ENCODE data around the gene MEI1.
A peak's percentile ranks its signal among the peaks of the same experiment; 100 is the strongest.

The MEI1 gene

DNA sequence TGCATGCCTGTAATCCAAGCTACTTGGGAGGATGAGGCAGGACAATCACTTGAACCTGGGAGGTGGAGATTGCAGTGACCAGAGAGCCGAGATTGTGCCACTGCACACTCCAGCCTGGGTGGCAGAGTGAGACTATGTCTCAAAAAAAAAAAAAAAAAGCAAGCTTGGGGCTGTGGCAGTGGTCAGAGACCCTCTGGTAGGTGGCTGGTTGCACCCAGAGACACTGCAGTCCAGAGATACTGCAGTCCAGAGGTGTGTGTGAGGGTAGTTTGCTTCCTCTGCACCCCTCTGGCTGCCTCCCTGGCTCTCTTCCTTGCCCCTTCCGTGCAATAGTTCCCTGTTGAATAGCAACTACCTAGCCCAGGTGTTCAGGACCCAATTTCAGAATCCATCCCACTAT is 99.4 kb downstream of the MEI1 start:
- no peak for DNase-seq

DNA sequence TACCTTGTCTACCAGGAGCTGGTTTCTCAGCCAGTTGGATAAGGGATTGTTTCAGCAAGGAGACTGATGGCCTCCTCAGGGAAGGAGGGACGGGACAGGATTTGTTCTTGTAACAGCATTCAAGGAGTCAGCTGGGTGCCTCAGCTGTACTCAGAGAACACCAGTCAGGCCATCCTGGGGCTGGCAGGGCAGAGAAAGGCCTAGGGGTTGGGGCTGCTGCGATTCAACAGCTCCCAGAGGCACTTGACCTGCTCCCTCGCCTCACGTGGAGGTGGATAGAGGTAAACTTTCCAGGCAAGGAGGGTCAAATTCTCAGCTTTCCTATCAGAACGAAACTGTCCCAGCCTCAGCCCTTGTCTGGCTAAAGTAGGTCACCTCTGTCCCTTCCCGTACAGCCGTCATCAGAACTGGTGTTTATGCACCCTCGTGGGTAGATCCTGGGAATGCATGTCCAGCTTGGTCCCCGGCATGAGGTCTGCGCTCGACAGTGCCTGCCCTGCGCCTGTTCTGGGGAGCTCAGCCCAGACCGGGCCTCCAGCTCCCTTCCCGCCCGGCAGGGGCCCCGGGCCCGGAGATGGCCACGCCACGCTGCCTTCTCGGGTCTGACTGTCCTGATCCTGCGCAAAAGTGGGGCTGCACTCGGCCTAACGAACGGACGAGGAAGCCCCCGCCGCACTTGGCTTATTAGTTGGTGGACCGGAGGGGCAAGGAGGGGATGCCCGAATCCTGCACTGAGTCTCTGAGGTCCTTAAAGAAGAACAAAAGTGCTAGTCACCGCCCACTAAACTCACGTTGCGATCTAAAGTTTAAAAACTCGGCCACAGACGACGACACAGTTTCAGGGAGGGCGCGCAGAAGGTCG is 100.4 kb downstream of the MEI1 start:
- no peak for DNase-seq

DNA sequence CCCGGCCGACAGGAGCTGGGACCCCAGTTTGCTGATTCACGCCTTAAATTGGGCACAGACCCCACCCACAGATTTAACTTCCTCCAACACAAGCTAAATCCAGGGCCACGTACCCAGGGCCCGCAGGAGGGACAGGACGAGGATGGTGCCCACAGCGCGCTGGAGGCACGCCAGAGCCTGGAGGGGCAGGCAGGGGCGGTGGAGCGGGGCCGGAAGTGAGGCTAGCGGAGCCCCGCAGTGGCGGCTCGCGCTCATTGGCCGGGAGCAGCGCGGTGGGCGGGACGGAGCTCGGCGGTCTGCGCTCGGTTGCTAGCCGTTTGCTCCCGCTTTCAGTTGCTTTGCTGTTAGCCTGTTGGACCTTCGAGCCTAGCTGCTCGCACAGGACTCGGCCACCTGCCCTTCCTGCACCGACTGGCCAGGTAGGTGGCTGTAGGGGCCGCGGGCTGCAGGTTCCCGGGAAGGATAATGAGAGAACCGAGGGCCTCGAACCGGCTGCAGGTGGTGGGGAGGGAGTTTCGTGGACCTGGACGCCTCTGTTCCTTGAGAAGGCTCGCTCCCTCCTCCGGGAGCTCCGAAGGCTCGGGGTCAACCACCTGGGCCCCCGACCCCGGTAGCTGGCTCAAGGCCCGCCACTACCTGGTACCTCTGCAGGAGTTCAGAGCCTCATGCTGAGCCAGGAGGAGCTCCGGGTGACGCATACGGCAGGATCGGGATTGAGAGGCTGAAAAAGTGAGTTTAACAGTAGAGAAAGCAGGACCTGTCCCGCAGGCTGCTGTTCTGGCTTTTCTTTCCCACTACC is 101.2 kb downstream of the MEI1 start, which contains the start of gene CCDC134:
Gene CCDC134 (plus strand): TSS at position 332 of the 799 bp plus-strand sequence. CDS start 8,212 bp downstream, outside the sequence.
- peak; percentile 77 for DNase-seq

DNA sequence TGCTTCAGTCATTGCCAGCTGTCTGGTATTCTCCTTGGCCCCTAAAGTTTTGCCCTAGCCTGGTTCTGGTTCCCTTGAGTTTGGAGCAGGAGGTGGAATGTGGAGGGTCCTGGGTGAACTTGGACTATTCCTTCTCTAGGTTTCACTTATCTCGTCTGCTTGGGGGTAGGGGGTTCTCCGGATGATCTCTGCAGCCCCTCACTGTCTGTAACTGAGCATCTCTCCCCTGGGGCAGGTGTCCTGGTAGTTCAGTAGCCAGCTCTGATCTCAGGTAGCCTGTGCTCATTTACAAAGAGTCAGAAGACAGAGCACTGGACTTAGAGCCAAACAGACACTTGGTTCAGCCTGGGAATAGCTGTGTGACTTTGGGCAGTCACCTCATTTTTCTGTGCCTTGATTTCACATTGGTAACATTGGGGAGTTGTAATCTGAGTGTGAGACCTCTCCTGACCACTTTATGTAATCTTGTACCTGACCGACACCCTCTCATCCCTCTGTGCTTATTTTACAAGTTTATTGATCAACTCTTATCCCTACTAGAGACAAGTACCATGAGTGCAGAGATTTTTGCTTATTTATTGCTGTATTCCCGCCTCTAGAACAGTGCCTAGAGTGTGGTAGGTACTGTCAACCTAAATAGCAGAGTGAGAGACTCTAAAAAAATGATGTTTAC is 102.0 kb downstream of the MEI1 start:
- no peak for DNase-seq

DNA sequence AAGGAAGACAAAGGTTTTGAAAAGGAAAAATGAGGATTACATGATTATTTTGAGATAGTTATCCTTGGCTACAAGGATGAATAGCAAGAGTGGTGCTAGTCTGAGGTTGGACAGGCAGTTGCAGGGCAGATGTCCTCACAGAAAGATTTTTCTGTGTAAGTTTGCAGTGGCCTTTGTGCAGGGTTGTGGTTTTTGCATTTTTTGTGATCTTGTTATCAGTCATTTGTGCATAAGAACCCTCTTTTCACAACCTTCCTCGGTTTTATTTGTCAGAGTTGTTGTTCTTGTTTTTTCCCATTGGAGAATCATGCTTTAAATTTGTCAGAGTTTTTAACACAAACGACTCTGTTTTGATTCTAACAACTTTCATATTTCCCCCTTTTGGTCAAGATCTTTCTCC is 102.6 kb downstream of the MEI1 start:
- DNase-seq: no peak

DNA sequence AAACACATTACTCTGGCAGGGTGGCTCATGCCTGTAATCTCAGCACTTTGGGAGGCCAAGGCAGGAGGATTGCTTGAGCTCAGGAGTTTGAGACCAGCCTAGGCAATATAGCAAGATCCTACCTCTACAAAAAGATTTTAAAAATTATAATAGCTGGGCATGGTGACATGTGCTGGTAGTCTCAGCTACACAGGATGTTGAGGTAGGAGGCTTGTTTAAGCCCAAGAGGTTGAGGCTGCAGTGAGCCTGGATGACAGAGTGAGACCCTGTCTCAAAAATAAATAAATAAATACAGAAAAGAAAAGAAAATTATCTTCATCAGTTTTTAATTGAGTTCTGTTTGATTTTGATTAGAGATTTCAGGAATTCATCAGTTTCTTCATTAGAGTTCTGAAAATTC is 106.3 kb downstream of the MEI1 start:
- no peak for DNase-seq

DNA sequence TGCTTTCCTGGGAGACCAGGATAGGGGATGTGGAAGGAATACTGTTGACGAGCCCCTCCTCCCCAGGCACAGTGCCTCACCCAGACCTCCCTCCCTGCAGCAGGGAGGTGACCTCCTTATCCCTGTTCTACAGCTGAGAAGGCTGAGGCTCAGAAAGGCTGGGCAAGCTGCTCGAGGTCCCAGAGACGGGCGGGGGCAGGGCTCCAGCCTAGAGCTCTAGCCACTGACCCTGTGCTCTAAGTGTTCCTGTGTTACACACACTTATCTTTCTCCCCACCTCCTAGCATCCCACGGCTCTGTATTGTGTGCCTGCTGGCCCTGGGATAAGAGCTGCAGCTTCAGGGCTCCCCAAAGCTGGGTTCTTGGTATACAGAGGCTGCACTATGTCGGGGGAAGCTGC is 109.1 kb downstream of the MEI1 start:
- DNase-seq: no peak

DNA sequence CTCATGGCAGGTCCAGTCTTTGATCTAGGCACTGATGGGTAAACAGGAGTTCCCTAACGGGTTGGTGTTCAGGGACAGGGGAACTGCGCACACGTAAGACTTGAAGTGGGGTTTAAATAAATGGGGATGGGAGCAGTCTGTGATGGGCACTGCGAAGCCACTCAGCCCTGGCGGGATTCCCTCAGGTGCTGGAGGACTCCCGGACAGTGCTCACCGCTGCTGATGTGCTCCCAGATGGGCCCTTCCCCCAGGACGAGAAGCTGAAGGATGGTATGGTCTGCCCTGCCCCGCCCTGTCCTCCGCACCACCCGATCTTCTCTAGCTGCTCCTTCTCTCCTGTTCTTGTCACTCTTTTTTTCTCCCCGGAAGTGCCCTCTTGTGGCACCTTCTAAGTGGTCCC is 110.7 kb downstream of the MEI1 start:
- DNase-seq: no peak

DNA sequence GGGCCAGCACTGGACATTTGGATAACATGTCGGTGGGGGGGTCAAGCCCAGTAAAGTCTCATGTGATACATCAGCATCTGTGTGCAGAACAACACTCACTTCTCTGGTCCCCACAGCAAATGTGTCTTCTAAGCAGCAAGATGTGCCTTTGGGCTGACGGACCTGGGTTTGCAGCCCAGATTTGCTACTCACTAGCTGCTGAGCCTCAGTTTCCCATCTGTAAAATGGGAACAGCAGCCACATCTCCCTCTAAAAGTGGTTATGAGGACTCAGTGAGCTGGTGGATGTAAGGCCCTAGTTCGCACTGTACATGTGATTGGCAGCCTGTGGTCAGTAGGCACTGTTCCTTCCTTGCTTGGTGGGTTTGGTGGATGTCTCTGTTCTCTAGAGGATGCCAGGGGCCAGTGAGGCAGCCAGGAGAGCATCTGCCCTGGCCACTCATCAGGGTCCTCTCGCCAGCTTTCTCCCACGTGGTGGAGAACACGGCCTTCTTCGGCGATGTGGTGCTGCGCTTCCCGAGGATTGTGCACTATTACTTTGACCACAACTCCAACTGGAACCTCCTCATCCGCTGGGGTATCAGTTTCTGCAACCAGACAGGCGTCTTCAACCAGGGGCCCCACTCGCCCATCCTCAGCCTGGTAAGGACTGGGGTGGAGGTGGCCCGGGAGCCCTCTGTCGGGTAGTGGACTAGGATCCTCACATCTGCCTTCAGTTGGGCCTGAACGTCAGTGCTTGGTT is 113.7 kb downstream of the MEI1 start:
- no peak for DNase-seq

DNA sequence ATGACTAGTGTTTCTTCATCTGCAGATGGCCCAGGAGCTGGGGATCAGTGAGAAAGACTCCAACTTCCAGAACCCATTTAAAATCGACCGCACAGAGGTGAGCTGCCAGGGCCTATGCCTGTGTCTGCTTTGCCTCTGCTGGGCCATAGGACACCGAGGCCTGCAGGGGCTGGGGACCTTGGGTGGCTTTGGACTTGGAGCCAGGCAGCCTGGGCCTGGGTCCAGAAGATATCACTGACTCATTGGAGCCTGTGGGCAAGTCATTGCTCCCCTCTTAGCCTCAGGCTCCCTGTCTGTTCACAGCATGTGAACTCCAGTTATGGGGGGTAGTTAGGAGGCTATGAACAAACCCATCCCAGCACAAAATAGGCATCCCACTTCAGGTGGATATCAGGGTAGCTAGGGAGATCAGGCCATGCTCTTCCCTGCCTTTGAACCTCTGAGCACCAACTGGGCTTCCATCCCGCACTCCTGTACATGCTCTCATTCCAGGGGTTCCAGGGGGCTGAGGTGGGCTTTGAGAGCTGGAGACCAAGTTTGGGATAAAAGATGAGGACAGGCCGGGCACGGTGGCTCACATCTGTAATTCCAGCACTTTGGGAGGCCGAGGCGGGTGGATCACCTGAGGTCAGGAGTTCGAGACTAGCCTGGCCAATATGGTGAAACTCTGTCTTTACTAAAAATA is 114.6 kb downstream of the MEI1 start:
- no peak for DNase-seq

DNA sequence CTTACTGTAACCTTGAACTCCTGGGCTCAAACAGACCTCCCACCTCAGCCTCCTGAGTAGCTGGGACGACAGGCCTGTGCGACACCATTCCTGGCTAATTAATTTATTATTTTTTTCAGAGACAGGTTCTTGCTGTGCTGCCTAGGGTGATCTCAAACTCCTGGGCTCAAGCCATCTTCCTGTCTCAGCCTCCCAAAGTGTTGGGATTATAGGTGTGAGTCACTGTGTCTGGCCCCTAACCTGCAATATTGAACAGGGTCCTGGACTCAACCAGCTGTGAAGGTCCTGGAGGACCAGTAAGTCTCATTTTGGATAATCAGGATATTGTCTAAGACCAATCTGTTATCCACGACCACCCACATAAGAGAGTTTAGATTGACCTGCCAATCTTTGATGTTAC is 116.4 kb downstream of the MEI1 start:
- no peak for DNase-seq

DNA sequence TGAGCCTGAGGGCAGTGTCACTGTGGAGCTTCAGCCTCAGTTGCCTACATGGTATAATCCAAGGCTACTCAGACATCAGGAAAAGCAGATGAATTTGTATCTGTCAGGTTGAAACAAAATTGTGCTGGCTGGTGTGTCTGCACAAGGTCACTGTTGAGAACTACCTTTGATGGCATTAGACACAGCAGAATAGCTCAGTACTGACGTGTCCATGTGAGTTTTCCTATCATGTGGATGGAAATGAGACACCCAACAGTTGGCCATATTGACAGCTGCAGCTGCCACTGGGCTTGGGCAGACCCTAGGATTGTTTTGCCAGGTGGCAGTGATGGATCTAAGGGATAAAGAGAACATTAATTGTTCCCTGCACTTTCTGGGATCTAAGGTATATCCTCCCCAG is 116.9 kb downstream of the MEI1 start:
- DNase-seq: no peak

DNA sequence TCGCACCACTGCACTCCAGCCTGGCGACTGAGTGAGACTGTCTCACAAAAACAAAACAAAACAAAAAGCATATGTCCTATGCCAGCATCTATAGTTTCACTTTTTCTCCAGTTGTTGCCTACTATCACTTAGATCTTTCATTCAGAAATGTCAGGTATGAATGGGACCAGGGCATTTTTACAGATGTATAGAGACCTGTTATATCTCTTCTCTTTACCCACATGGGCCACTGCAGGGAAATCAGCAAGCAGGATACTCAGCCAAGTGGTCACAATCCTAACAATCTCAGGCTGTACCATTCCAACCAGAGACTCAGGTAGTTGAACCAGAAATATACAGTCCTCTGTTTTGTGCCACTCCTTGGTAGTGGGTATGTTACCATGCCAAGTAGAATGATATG is 117.6 kb downstream of the MEI1 start:
- DNase-seq: no peak

DNA sequence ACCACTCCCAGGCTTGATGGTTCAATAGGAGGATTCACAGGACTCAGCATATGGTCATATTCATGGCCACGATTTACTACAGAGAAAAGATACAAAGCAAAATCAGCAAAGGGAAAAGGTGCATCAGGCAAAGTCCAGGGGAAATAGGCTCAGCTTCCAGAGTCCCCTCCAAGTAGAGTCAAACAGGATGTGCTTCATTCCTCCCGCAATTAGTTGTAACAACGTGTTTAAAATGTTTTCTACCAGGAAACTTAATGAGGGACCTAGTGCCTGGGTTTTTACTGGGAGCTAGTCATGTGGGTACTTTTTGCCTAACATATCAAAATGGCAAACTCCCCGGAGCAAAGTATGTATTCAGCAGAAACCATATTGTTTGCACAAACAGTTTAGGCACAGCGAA is 118.7 kb downstream of the MEI1 start:
- no peak for DNase-seq

DNA sequence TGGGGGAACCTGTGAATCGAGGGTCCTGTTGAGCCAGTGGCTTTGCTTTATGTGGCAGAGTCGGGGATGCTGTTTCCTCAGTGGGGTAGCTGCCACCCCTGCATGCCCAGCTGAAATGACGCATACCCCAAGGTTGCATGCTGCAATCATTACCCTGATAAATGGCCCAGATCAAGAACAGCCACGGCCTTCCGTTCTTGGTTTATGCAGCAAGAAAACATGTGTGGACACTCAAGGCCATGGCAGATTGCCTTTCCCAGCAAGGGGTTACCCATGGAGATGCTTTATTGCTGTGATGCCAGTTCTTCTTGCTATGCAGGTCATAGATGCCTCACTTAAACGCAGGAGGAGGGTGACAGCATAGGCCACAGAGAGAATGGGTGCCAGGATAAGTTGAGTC is 119.3 kb downstream of the MEI1 start:
- DNase-seq: no peak

DNA sequence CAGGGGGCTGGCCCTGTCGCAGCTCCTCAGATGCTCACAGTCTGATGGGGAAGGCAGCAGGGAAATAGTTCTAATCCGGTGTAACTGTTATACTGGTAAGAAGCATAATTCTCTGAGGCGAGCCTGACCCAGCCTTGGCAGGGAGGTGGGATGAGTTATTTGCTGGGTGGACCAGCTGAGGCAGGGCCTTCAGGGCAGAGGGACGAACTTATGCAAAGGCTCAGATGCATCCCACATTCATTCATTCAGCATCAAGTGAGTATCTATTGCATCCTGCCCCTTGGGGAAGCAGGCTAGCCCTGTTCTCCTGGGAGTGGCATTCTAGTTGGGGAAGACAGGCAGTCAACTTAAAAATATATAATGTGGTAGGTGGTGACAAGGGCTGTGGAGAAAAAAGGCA is 120.0 kb downstream of the MEI1 start:
- no peak for DNase-seq

DNA sequence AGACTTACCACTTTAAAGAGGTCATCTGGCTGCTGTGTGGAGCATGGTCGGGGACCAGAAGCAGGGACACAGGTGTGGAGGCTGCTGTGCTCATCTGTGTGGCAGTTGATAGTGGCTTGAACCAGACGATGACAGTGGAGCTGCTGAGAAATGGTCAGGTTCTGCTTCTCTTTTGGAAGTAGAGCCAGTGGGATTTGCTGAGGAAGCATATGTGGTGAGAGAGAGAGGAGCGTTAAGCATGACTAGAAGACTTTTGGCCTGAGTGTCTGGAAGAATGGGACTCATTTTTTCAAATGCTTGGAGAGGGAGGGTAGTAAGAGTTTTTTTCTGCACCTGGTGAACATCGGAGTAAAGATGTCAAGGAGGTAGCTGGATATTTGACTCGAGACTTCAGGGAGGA is 121.1 kb downstream of the MEI1 start:
- no peak for DNase-seq

DNA sequence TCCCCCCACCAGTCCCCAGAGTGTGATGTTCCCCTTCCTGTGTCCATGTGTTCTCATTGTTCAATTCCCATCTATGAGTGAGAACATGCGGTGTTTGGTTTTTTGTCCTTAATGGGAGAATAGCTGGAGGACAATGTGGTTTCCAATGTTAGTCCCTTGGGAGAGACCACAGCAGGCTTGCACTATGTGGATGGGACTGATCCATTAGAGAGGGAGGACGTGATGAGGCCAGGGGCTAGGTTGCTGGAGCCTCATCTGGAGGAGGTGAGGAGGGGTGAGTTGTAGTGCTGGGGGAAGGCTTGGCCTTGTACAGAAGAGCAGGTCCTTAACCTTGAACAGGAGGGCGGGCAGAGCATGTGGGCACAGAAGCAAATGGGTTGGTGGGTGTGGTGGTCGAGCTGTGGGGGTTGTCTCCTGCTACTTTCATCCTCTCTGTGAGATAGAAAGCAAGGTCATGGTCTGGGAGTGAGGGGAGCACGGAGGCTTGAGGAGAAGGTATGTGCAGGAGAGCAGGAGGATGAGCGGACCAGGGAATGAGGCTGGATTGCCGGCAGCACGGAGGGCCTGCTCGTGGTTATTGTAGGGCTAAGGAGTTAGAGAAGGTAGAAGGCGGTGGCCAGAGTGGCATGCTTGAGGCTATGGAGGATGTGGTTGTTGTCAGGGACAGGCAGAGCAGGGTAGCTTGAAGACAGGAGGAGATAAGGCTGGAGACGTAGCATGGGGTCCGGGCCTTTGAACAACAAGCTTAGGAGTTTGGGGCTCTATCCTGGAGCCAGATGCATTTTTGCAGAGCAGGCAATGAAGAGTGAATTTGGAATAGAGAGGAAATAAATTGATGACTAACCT is 122.4 kb downstream of the MEI1 start:
- no peak for DNase-seq

DNA sequence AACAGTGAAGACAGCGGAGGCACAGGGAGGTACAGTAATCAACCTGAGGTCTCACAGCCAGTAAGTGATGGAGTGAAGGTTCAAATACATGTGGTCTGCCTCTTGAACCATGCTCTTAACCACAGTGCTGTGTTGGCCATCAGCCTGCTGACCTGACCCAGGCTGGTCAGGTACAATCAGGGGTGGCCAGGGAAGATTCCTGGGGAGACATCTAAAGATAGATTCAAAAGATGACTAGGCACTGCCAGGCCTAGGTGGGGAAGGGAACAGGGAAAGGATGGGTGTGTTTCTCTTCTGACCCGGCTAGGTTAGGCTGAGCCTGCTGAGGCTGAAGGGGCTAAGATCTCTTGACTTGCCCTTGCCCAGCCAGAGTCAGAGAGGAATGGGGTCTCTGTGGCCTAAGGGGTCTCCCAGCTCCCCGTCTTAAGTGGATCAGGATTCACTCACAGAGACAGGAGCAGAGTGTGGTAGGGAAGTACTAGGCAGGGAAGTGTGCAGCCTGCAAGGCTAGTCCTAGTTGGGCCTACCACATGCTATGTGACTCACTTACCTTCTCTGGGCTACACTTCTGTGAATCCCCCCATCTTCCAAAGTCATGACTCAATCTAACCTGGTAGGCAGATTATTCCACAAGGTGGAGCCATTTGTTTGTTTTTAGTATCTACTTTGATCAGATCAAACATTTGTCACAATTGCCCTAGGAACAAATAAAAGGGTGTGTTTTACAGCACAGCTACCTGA is 123.2 kb downstream of the MEI1 start:
- DNase-seq: peak; percentile 30

DNA sequence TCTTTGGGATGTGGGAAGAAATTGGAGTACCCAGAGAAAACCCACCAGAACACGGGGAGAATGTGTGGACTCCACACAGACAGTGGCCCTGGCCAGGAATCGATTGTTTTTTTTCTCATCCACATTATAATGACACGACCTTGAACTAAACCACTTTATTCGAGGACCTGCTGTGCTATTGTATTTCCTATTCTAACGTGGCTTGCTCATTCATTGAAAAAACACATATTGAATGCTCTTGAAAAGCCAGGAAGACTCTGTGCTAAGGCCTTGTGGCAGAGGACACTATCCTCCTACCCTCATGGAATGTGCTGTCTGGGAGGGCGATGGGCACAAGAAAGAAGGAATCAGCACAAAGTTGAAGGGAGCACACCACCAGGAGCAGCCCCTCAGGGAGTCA is 124.5 kb downstream of the MEI1 start:
- no peak for DNase-seq

DNA sequence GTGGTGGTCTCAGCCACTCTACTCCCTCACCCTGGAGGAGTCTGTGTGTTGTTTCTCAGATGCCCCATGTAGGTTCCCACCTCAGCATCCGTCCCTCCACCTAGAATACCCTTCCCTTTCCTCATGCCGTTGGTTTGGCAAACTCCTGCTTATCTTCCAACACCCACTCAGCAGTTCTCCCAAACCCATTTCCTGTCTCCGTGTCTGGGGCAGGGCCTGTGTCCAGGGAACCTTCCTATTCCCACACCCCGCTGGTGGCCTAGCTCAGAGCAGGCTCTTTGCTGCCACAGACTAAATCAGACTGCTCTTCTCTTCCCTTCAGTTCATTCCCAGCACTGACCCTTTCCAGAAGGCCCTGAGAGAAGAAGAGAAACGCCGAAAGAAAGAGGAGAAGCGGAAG is 126.1 kb downstream of the MEI1 start:
- no peak for DNase-seq
